Tibial artery (tissue), 4 donors: ENCODE data around the gene SRPK1.

Experiments used
- DNase-seq, 2 donors: peaks; one replicate each; pipeline ENCODE4 v3.0.0-alpha.2; 2019
- H3K27ac ChIP-seq, 2 donors: fragments of 200-600 bp; sonication (generic) in 1 of 2; 1 replicate in 1 of 2; 2 replicates in 1 of 2; pipeline ENCODE4 v1.5.1; 2018 to 2019; ENCODE audit warnings: mild to moderate bottlenecking in 1 of 2
- H3K27me3 ChIP-seq, 2 donors: fragments of 200-600 bp; sonication (generic) in 1 of 2; one replicate each; pipeline versions ENCODE4 v1.5.1 to v1.6.0; 2016 to 2019
- H3K36me3 ChIP-seq, 3 donors: fragments of 200-600 bp; sonication (generic) in 2 of 3; one replicate each; pipeline ENCODE4 v1.5.1; 2016 to 2019; ENCODE audit warnings: mild to moderate bottlenecking in 2 of 3
- H3K4me1 ChIP-seq, 4 donors: fragments of 200-600 bp; sonication (generic) in 2 of 4; 1 replicate in 3 of 4; 2 replicates in 1 of 4; pipeline ENCODE4 v1.5.1; 2016 to 2019
- H3K4me3 ChIP-seq, 2 donors: fragments of 200-600 bp; sonication (generic) in 1 of 2; 1 replicate in 1 of 2; 2 replicates in 1 of 2; pipeline ENCODE4 v1.5.1; 2018 to 2019; ENCODE audit warnings: mild to moderate bottlenecking in 2 of 2
- H3K9me3 ChIP-seq, 3 donors: fragments of 200-600 bp; sonication (generic) in 1 of 3; one replicate each; pipeline ENCODE4 v1.5.1; 2016 to 2019
- intact Hi-C: fragments of 100-400 bp; cut with DNase I; formaldehyde crosslinking; loops from one replicate; pipeline ENCODE4 v1.15.0; 2023; ENCODE audit warnings: low total_unique reads
- TF ChIP-seq, protein P1 (sequence below), 2 experiments: fragments of 200-600 bp in 1 of 2; fragments of 450-650 bp in 1 of 2; IDR thresholded peaks; one replicate each; pipeline ENCODE4 v1.5.1; 2017 to 2019; ENCODE audit warnings: antibody characterized with exemption in 2 of 2, mild to moderate bottlenecking in 1 of 2, moderate library complexity in 1 of 2

SRPK1 gene

DNA sequence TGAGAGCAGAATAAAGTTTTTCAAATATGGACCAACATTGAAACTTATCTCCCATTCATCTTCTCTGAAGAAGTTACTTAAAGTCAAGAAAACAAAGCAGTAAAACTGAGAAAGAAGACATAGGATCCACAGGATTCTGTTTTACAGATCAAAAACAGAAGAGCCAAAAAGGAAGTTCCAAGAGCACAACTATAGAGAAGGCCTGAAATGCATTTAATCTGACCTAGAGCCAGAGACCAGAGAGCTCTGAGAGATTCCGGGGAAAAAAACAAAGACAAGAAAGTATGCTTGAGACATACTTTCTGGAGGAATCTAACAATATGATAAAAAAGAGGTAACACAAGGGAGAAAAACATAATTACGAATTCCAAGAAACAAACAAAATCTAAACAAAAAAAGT, 26.1 kb downstream of the SRPK1 start:
- Histone ChIP-seq H3K9me3 (no peaks in the 10 kb centered on the region), H3K27ac (no peak overlapping the region), H3K36me3 (peaks cover 0 to 4% (median 0%) of the 10 kb centered on the region in 3 donors), H3K27me3 (no peaks in the 10 kb centered on the region), H3K4me1 (peaks cover 0 to 14% (median 0%) of the 10 kb centered on the region in 4 donors), H3K4me3 (no peak overlapping the region)
- no peak for DNase-seq
- TF ChIP-seq, protein P1, sequence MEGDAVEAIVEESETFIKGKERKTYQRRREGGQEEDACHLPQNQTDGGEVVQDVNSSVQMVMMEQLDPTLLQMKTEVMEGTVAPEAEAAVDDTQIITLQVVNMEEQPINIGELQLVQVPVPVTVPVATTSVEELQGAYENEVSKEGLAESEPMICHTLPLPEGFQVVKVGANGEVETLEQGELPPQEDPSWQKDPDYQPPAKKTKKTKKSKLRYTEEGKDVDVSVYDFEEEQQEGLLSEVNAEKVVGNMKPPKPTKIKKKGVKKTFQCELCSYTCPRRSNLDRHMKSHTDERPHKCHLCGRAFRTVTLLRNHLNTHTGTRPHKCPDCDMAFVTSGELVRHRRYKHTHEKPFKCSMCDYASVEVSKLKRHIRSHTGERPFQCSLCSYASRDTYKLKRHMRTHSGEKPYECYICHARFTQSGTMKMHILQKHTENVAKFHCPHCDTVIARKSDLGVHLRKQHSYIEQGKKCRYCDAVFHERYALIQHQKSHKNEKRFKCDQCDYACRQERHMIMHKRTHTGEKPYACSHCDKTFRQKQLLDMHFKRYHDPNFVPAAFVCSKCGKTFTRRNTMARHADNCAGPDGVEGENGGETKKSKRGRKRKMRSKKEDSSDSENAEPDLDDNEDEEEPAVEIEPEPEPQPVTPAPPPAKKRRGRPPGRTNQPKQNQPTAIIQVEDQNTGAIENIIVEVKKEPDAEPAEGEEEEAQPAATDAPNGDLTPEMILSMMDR (IDR thresholded peaks at IDR 0.05): no peak
- intact Hi-C loops: no loop called here

DNA sequence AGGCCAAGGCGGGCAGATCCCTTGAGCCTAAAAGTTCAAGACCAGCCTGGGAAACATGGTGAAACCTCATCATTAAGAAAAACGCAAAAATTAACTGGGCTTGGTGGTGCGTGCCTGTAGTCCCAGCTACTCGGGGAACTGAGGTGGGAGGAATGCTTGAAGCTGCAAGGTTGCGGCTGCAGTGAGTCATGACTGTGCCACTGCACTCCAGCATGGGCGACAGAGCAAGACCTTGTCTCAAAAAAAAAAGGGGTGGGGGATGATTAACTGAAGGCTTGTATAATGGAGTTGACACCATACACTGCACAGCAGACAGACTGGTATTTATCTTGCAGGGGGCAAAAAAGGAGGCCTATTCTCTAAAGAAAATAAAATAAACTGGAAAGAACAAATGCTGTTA, 27.7 kb downstream of the SRPK1 start:
- Histone ChIP-seq H3K9me3 (no peaks in the 10 kb centered on the region), H3K27me3 (no peaks in the 10 kb centered on the region), H3K36me3 (peaks cover 2 to 6% (median 5%) of the 10 kb centered on the region in 3 donors), H3K4me1 (peaks cover 0 to 14% (median 0%) of the 10 kb centered on the region in 4 donors), H3K4me3 (no peak overlapping the region), H3K27ac (no peak overlapping the region)
- TF ChIP-seq, protein P1 (IDR thresholded peaks at IDR 0.05): no peak
- no peak for DNase-seq
- intact Hi-C loops: no loop called here

DNA sequence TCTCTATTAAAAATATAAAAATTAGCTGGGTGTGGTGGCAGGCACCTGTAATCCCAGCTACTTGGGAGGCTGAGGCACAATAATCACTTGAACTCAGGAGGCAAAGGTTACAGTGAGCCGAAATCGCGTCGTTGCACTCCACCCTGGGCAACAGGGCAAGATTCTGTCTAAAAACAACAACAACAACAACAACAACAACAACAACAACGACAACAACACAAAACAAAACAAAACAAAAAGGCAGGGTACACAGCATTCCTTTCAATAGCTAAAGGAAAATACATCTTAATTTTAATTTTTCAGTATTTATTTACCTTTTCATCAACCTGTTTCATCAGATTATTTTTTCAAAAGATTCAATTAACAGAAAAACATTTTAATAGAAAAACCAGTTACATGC, 28.4 kb downstream of the SRPK1 start:
- Histone ChIP-seq H3K27ac (no peak overlapping the region), H3K4me1 (peaks cover 0 to 14% (median 0%) of the 10 kb centered on the region in 4 donors), H3K9me3 (no peaks in the 10 kb centered on the region), H3K4me3 (no peak overlapping the region), H3K27me3 (no peaks in the 10 kb centered on the region), H3K36me3 (peaks cover 9 to 12% (median 9%) of the 10 kb centered on the region in 3 donors)
- TF ChIP-seq, protein P1 (IDR thresholded peaks at IDR 0.05): no peak
- intact Hi-C loops: no loop called here
- no peak for DNase-seq

DNA sequence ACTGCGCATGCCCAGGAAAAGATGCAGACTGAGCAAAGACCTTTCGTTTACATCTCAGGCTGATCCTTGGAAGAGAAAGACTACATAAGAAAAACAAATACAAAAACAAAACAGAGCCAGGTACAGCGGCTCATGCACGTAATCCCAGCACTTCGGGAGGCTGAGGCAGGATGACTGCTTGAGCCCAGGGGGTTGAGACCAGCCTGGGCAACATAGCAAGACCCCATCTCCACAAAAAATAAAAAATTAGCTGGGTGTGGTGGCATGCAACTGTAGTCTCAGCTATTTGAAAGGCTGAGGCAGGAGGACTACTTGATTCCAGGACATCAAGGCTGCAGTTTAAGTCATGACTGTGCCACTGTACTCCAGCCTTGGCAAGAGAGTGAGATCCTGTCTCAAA, 41.7 kb downstream of the SRPK1 start:
- intact Hi-C loops: no loop called here
- Histone ChIP-seq H3K36me3 (peaks cover 27 to 55% (median 41%) of the 10 kb centered on the region in 3 donors), H3K4me1 (no peaks in the 10 kb centered on the region), H3K4me3 (no peak overlapping the region), H3K27me3 (no peaks in the 10 kb centered on the region), H3K27ac (no peak overlapping the region), H3K9me3 (peaks cover 0 to 3% (median 0%) of the 10 kb centered on the region in 3 donors)
- TF ChIP-seq, protein P1 (IDR thresholded peaks at IDR 0.05): no peak
- DNase-seq: no peak

DNA sequence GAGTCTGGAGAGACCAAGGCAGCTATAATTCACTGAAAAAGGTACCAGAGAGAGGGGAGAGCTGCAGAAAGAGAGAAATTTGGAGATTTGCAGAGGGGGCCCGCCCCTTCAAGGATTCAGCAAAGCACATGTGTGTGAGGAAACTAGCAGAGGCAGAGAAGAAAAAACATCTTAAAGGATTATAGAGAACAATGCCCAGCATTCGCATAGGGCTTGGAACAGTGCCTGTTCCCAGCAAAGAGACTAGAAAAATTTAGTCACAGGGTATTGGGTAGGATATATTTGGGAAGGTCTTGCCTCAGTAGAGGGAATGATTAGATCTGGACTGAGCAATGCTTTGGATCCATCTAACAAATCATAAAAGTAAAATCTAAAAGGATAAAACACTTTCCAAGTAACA, 44.0 kb downstream of the SRPK1 start:
- H3K27me3 ChIP-seq: no peaks in the 10 kb centered on the region
- no peak overlapping the region for H3K27ac ChIP-seq
- TF ChIP-seq, protein P1 (IDR thresholded peaks at IDR 0.05): no peak
- no peaks in the 10 kb centered on the region for H3K4me1 ChIP-seq
- peaks cover 0 to 3% (median 0%) of the 10 kb centered on the region in 3 donors for H3K9me3 ChIP-seq
- no peak overlapping the region for H3K4me3 ChIP-seq
- peaks cover 10 to 56% (median 33%) of the 10 kb centered on the region in 3 donors for H3K36me3 ChIP-seq
- DNase-seq: no peak
- intact Hi-C loops: no loop called here

DNA sequence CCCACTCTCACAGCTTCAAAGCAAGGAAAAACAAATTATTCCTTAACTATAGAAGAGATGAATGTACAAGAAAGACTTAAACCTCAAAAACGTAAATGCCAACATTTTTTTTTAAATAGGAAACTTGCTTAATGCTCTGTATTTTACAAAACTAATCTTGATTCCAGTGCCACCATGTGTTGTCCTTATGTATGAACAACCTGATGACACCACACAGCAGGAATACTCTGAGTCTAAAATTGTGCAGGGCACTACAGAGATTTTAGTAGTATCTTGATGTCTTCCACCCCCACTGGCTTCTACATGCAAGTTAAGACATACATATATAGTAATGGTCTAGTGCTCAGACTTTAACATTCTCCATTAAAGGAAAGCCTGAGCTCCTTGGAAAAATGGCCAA, 46.2 kb downstream of the SRPK1 start:
- Histone ChIP-seq H3K36me3 (peaks cover 15 to 48% (median 32%) of the 10 kb centered on the region in 3 donors), H3K27me3 (no peaks in the 10 kb centered on the region), H3K4me1 (no peaks in the 10 kb centered on the region), H3K4me3 (no peak overlapping the region), H3K9me3 (no peaks in the 10 kb centered on the region), H3K27ac (no peak overlapping the region)
- TF ChIP-seq, protein P1 (IDR thresholded peaks at IDR 0.05): no peak
- intact Hi-C loops: no loop called here
- DNase-seq: no peak
